ENCODE results near the gene LNPK. TPM values are rescaled to one million over a fixed set of nuclear protein-coding genes. Genes with fewer than 3 reads are reported as not detected.

The LNPK gene
- total and polyA plus RNA-seq, 9 of the 15 experiments (the other 6 are each of a cell fraction or from before 2014, with no cell fraction given), result 6.4 to 40.4 (median 21.3) TPM

DNA sequence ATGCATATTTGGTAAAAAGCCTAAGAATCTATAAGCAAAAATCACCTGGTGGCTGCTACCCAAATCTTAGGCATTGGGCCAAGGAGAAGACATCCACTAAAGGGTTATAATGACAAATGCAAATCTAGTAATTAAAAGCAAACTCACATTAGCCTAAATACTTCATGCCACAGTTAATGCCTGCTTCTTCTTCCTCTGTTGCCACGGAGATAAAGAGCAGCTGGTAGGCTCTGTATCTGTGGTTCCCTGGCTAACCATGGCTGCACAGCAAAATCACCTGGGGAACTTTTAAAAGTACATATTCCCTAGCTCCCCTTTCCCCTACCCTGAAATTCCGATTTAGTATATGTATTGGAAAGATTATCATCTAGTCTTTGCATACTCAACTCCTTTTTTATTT is 114.3 kb downstream of the LNPK start:
- WGBS (ENCODE audit: insufficient coverage, low coverage, missing lambda C conversion rate), result 0% methylated on average over 2 of the region's 2 CpGs
- TF ChIP-seq RBM22 (IDR thresholded peaks at IDR 0.05; ENCODE audit: low read depth, low read length, poor library complexity, severe bottlenecking) (no peak), DACH1 (IDR thresholded peaks at IDR 0.05; ENCODE audit: partially characterized antibody) (no peak), ELF1 (tag; IDR thresholded peaks at IDR 0.05) (no peak), ZNF121 (CRISPR knock-in tag; conservative IDR thresholded peaks at IDR 0.05) (no peak), L3MBTL2 (IDR thresholded peaks at IDR 0.05) (no peak), POLR2A (conservative IDR thresholded peaks at IDR 0.05) (no peak), RBM15 (IDR thresholded peaks at IDR 0.05; ENCODE audit: insufficient read depth, low read length) (no peak), U2AF2 (optimal IDR thresholded peaks at IDR 0.05; ENCODE audit: low read depth, low read length) (no peak), LCOR (CRISPR knock-in tag; IDR thresholded peaks at IDR 0.05) (no peak), ZNF584 (CRISPR knock-in tag; IDR thresholded peaks at IDR 0.05; ENCODE audit: low read depth) (no peak), ZNF324 (CRISPR knock-in tag; IDR thresholded peaks at IDR 0.05) (no peak), NELFE (IDR thresholded peaks at IDR 0.05; ENCODE audit: insufficient read depth, insufficient read length) (no peak), MYBL2 (IDR thresholded peaks at IDR 0.05; ENCODE audit: low read depth) (no peak), MYBL2 (CRISPR knock-in tag; IDR thresholded peaks at IDR 0.05; ENCODE audit: borderline replicate concordance) (no peak), BRF1 (IDR thresholded peaks at IDR 0.05; ENCODE audit: borderline replicate concordance, extremely low read depth, insufficient read length) (no peak)
- TF ChIP-seq, protein P1, sequence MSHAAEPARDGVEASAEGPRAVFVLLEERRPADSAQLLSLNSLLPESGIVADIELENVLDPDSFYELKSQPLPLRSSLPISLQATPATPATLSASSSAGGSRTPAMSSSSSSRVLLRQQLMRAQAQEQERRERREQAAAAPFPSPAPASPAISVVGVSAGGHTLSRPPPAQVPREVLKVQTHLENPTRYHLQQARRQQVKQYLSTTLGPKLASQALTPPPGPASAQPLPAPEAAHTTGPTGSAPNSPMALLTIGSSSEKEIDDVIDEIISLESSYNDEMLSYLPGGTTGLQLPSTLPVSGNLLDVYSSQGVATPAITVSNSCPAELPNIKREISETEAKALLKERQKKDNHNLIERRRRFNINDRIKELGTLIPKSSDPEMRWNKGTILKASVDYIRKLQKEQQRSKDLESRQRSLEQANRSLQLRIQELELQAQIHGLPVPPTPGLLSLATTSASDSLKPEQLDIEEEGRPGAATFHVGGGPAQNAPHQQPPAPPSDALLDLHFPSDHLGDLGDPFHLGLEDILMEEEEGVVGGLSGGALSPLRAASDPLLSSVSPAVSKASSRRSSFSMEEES (CRISPR knock-in tag; IDR thresholded peaks at IDR 0.05), result no peak
- TF ChIP-seq, protein P2, sequence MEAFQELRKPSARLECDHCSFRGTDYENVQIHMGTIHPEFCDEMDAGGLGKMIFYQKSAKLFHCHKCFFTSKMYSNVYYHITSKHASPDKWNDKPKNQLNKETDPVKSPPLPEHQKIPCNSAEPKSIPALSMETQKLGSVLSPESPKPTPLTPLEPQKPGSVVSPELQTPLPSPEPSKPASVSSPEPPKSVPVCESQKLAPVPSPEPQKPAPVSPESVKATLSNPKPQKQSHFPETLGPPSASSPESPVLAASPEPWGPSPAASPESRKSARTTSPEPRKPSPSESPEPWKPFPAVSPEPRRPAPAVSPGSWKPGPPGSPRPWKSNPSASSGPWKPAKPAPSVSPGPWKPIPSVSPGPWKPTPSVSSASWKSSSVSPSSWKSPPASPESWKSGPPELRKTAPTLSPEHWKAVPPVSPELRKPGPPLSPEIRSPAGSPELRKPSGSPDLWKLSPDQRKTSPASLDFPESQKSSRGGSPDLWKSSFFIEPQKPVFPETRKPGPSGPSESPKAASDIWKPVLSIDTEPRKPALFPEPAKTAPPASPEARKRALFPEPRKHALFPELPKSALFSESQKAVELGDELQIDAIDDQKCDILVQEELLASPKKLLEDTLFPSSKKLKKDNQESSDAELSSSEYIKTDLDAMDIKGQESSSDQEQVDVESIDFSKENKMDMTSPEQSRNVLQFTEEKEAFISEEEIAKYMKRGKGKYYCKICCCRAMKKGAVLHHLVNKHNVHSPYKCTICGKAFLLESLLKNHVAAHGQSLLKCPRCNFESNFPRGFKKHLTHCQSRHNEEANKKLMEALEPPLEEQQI (IDR thresholded peaks at IDR 0.05), result no peak
- TF ChIP-seq, protein P3, sequence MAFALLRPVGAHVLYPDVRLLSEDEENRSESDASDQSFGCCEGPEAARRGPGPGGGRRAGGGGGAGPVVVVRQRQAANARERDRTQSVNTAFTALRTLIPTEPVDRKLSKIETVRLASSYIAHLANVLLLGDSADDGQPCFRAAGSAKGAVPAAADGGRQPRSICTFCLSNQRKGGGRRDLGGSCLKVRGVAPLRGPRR (CRISPR knock-in tag; IDR thresholded peaks at IDR 0.05), result no peak
- intact Hi-C loops (cut with micrococcal nuclease), result no loop called here
- Histone ChIP-seq H3K4me1 (replicated peaks in 1 of 2; ENCODE audit: control insufficient read depth in 2 of 2, insufficient read depth in 2 of 2, low read length in 2 of 2) (no peaks in the 10 kb centered on the region), H2AFZ (ENCODE audit: low read depth, low read length) (no peak overlapping the region), H3K36me3 (ENCODE audit: control insufficient read depth, insufficient read depth, low read length) (no peaks in the 10 kb centered on the region), H3K9ac (ENCODE audit: insufficient read depth in 1 of 2, low read depth in 2 of 2, low read length in 2 of 2) (no peak overlapping the region), H4K20me1 (replicated peaks; ENCODE audit: control insufficient read depth, insufficient read depth, low read length) (no peaks in the 10 kb centered on the region), H3K27me3 (ENCODE audit: control insufficient read depth in 2 of 2, insufficient read depth in 2 of 2, low read length in 2 of 2) (peaks cover 24 to 29% of the 10 kb centered on the region in 2 experiments), H3K9me3 (replicated peaks; ENCODE audit: control insufficient read depth, insufficient read depth, low read depth, low read length) (no peaks in the 10 kb centered on the region), H3K9me1 (ENCODE audit: control insufficient read depth, insufficient read depth, low read length) (no peaks in the 10 kb centered on the region), H3K4me3 (no peak overlapping the region), H3K4me2 (ENCODE audit: insufficient read depth, low read length) (no peak overlapping the region), H3K79me2 (ENCODE audit: control insufficient read depth, insufficient read depth, low read length) (no peaks in the 10 kb centered on the region), H3K27ac (ENCODE audit: extremely low read depth, low read depth, low read length) (no peak overlapping the region)
- in situ Hi-C loops (cut with MboI), result no loop called here
- ChIA-PET CTCF (ENCODE audit: low intra/inter-chr PET ratio) (no interaction called here), POLR2A (no interaction called here)
- FAIRE-seq (no peak), ATAC-seq (no peak), DNase-seq (ENCODE audit: extremely low read depth in 1 of 4, low spot score in 3 of 4) (no peak)
- BruUV-seq (replicated peaks), result no TSS peak

Measured in K562 (cell line).